LNCAP (cell line): ENCODE data around the gene TSPOAP1.

Source experiments
- CTCF ChIP-seq: fragments of 450-650 bp; IDR thresholded peaks from 2 replicates; pipeline ENCODE4 v1.5.1; 2017; ENCODE audit warnings: mild to moderate bottlenecking

TSPOAP1 gene

GRCh38 chr17:58279736-58280479 lies 48.7 kb downstream of the TSPOAP1 start:
- TF ChIP-seq CTCF = no peak

GRCh38 chr17:58279016-58279711 lies 49.4 kb downstream of the TSPOAP1 start:
- no peak for TF ChIP-seq CTCF

- no peak for TF ChIP-seq CTCF
Measured at GRCh38 chr17:58278661-58279015, 50.0 kb downstream of the TSPOAP1 start.

- no peak for TF ChIP-seq CTCF
Measured at GRCh38 chr17:58277802-58278595, 50.6 kb downstream of the TSPOAP1 start.

GRCh38 chr17:58277107-58277801 lies 51.3 kb downstream of the TSPOAP1 start:
- TF ChIP-seq CTCF = peak; percentile 59

GRCh38 chr17:58276423-58276822 lies 52.2 kb downstream of the TSPOAP1 start:
- TF ChIP-seq CTCF = no peak

GRCh38 chr17:58275417-58275816 lies 53.2 kb downstream of the TSPOAP1 start:
- no peak for TF ChIP-seq CTCF
